B cell (primary cell): ENCODE results near the gene LZTFL1. TPM values are rescaled to one million over a fixed set of nuclear protein-coding genes. Genes with fewer than 3 reads are reported as not detected.

Source experiments
- ATAC-seq: fragments of 200-7000 bp; cut with Tn5 transposase; one replicate; pipeline ENCODE4 v1.10.0; 2021; ENCODE audit warnings: low read depth, mild to moderate bottlenecking, moderate number of reproducible peaks, moderate library complexity
- CTCF ChIA-PET: fragments of 350-600 bp; sonication (Branson Sonifier 250); formaldehyde crosslinking; loops from one replicate; lab custom pipeline; 2021; ENCODE audit warnings: antibody characterized with exemption, inconsistent platforms; lab: Charles Lee
- POLR2A ChIA-PET: fragments of 350-600 bp; sonication (Branson Sonifier 250); formaldehyde crosslinking; loops from one replicate; lab custom pipeline; 2021; ENCODE audit warnings: antibody characterized with exemption; lab: Charles Lee
- DNase-seq: peaks from one replicate; pipeline ENCODE4 v3.0.0; 2013
- H2AFZ ChIP-seq: 2 replicates; pipeline ENCODE4 v1.6.1; 2012; ENCODE audit warnings: mild to moderate bottlenecking, low read depth, low read length; ENCODE audit not compliant: insufficient read depth, poor library complexity, severe bottlenecking
- H3K27ac ChIP-seq, 2 donors: 1 replicate in 1 of 2; 2 replicates in 1 of 2; pipeline ENCODE4 v1.5.1; 2012 to 2013; ENCODE audit warnings: low read length in 2 of 2, mild to moderate bottlenecking in 2 of 2, moderate library complexity in 1 of 2
- H3K27me3 ChIP-seq, 4 experiments: fragments of 200-600 bp in 1 of 4; sonication (generic) in 1 of 4; replicated peaks in 1 of 4; 1 replicate in 2 of 4; 2 replicates in 2 of 4; pipeline versions ENCODE4 v1.6.1 to v1.7.0; 2013 to 2016; ENCODE audit warnings: low read length in 3 of 4, mild to moderate bottlenecking in 2 of 4, mixed read lengths in 1 of 4, moderate library complexity in 1 of 4; ENCODE audit not compliant: insufficient read depth in 4 of 4, control insufficient read depth in 3 of 4; ENCODE audit errors: control extremely low read depth in 1 of 4
- H3K36me3 ChIP-seq, 2 experiments: replicated peaks in 1 of 2; 1 replicate in 1 of 2; 2 replicates in 1 of 2; pipeline versions ENCODE4 v1.6.1 to v1.7.1; 2013; ENCODE audit warnings: low read length in 1 of 2; ENCODE audit not compliant: insufficient read depth in 2 of 2, control insufficient read depth in 1 of 2; ENCODE audit errors: control extremely low read depth in 1 of 2, extremely low read depth in 1 of 2
- H3K4me1 ChIP-seq, 2 donors: fragments of 200-600 bp in 1 of 2; sonication (generic) in 1 of 2; 1 replicate in 1 of 2; 2 replicates in 1 of 2; pipeline versions ENCODE4 v1.5.1 to v1.6.1; 2013 to 2017; ENCODE audit warnings: low read length in 2 of 2; ENCODE audit not compliant: control insufficient read depth in 2 of 2, insufficient read depth in 2 of 2
- H3K4me2 ChIP-seq: replicated peaks from 2 replicates; pipeline ENCODE3; 2012; ENCODE audit warnings: mild to moderate bottlenecking, low read depth, low read length; ENCODE audit not compliant: poor library complexity, severe bottlenecking
- H3K4me3 ChIP-seq, 5 experiments: fragments of 200-600 bp in 1 of 5; sonication (generic) in 1 of 5; 1 replicate in 3 of 5; 2 replicates in 2 of 5; pipeline versions ENCODE4 v1.5.1 to v1.7.0; 2011 to 2016; ENCODE audit warnings: low read length in 4 of 5, mild to moderate bottlenecking in 4 of 5, low read depth in 2 of 5, control low read depth in 1 of 5, moderate library complexity in 1 of 5; ENCODE audit not compliant: insufficient read depth in 1 of 5; ENCODE audit errors: control extremely low read depth in 1 of 5, extremely low read depth in 1 of 5
- H3K79me2 ChIP-seq: fragments of 200-600 bp; sonication (generic); one replicate; pipeline ENCODE4 v1.6.0; 2016; ENCODE audit warnings: low read length; ENCODE audit not compliant: control insufficient read depth, insufficient read depth
- H3K9ac ChIP-seq: fragments of 200-600 bp; sonication (generic); 2 replicates; pipeline ENCODE4 v1.6.1; 2017; ENCODE audit warnings: mild to moderate bottlenecking, low read length, moderate library complexity
- H3K9me3 ChIP-seq, 3 donors: one replicate each; pipeline versions ENCODE4 v1.6.1 to v1.7.1; 2013; ENCODE audit warnings: low read length in 2 of 3; ENCODE audit not compliant: control insufficient read depth in 2 of 3, insufficient read depth in 1 of 3; ENCODE audit errors: control extremely low read depth in 1 of 3
- H4K20me1 ChIP-seq: 2 replicates; pipeline ENCODE4 v1.6.0; 2012; ENCODE audit warnings: mild to moderate bottlenecking, low read length; ENCODE audit not compliant: insufficient read depth, control insufficient read depth, poor library complexity, severe bottlenecking
- H3K27ac Mint-ChIP-seq: one replicate; pipeline ENCODE4 v1.8.0; 2021; ENCODE audit warnings: mixed read lengths
- H3K27me3 Mint-ChIP-seq: one replicate; pipeline ENCODE4 v1.8.0; 2021; ENCODE audit warnings: mixed read lengths
- H3K4me1 Mint-ChIP-seq: one replicate; pipeline ENCODE4 v1.8.0; 2021; ENCODE audit warnings: mixed read lengths
- H3K4me3 Mint-ChIP-seq: one replicate; pipeline ENCODE4 v1.8.0; 2021; ENCODE audit warnings: mixed read lengths
- H3K9me3 Mint-ChIP-seq: one replicate; pipeline ENCODE4 v1.8.0; 2022; ENCODE audit warnings: mixed read lengths; ENCODE audit not compliant: insufficient read depth
- CTCF ChIP-seq: fragments of 200-600 bp; IDR thresholded peaks from one replicate; pipeline ENCODE4 v1.8.0; 2022; ENCODE audit warnings: antibody characterized with exemption, mild to moderate bottlenecking
- EZH2 ChIP-seq: IDR thresholded peaks from 2 replicates; pipeline ENCODE4 v1.6.1; 2012; ENCODE audit warnings: borderline replicate concordance, low read depth, mild to moderate bottlenecking, moderate library complexity, low read length; ENCODE audit not compliant: insufficient read depth, poor library complexity, severe bottlenecking
- WGBS: methylation state at CpG from one replicate; pipeline ENCODE4 v1.1.5; 2013; ENCODE audit warnings: missing lambda C conversion rate; ENCODE audit not compliant: insufficient coverage; 5-methylcytosine and 5-hydroxymethylcytosine counted together
- intact Hi-C: fragments of 100-400 bp; cut with micrococcal nuclease; formaldehyde crosslinking; loops from one replicate; pipeline ENCODE4 v1.10.0; 2022
- polyA plus RNA-seq: library from polyadenylated mRNA; depleted of rRNA; stranded (reverse); fragments of >200 nt; gene quantifications from 2 replicates; pipeline ENCODE4 v1.2.3, GENCODE V29; 2012
- total RNA-seq, 2 donors: library from RNA; stranded (reverse); fragments of 120-200 nt in 1 of 2; gene quantifications; 1 replicate in 1 of 2; 2 replicates in 1 of 2; pipeline versions ENCODE4 v1.2.3 to v1.2.4, GENCODE V29; 2013 to 2022

LZTFL1 gene
- total and polyA plus RNA-seq, 2 donors (not counting 1 experiment from before 2014, with no cell fraction given) = 16.5 to 17.8 TPM

GRCh38 chr3:45872569-45872968 lies 30.6 kb upstream of the LZTFL1 start:
- ATAC-seq = no peak
- no peak overlapping the region for H3K27ac Mint-ChIP-seq
- no peaks in the 10 kb centered on the region for H3K9me3 ChIP-seq
- H3K36me3 ChIP-seq = no peaks in the 10 kb centered on the region
- WGBS = 86% methylated on average over 1 of the region's 2 CpGs
- no peak overlapping the region for H3K9ac ChIP-seq
- no peak overlapping the region for H3K27ac ChIP-seq
- H3K4me3 Mint-ChIP-seq = no peak overlapping the region
- no peaks in the 10 kb centered on the region for H3K9me3 Mint-ChIP-seq
- H4K20me1 ChIP-seq = no peaks in the 10 kb centered on the region
- ChIA-PET CTCF (no interaction called here), POLR2A (no interaction called here)
- TF ChIP-seq CTCF = no peak
- no peak for TF ChIP-seq EZH2
- peak overlapping the region; percentile 12 for H3K4me2 ChIP-seq
- H3K4me1 ChIP-seq = peaks cover 12 to 30% of the 10 kb centered on the region in 2 donors
- H3K27me3 Mint-ChIP-seq = peaks cover 4% of the 10 kb centered on the region
- peaks cover 32% of the 10 kb centered on the region for H3K4me1 Mint-ChIP-seq
- H3K27me3 ChIP-seq = no peaks in the 10 kb centered on the region
- no peak overlapping the region for H3K4me3 ChIP-seq
- intact Hi-C loops = no loop called here
- no peaks in the 10 kb centered on the region for H3K79me2 ChIP-seq
- H2AFZ ChIP-seq = no peak overlapping the region
- DNase-seq = no peak

GRCh38 chr3:45871780-45872179 lies 29.9 kb upstream of the LZTFL1 start:
- Histone ChIP-seq H3K4me1 (peaks cover 12 to 30% of the 10 kb centered on the region in 2 donors), H3K36me3 (no peaks in the 10 kb centered on the region), H3K27ac (no peak overlapping the region), H3K4me2 (no peak overlapping the region), H3K27me3 (no peaks in the 10 kb centered on the region), H3K9ac (no peak overlapping the region), H3K9me3 (no peaks in the 10 kb centered on the region), H3K4me3 (no peak overlapping the region), H3K79me2 (no peaks in the 10 kb centered on the region), H2AFZ (no peak overlapping the region), H4K20me1 (no peaks in the 10 kb centered on the region)
- Mint-ChIP-seq H3K27ac (no peak overlapping the region), H3K9me3 (no peaks in the 10 kb centered on the region), H3K27me3 (peaks cover 3% of the 10 kb centered on the region), H3K4me1 (peaks cover 32% of the 10 kb centered on the region), H3K4me3 (no peak overlapping the region)
- ATAC-seq (no peak), DNase-seq (no peak)
- ChIA-PET POLR2A (no interaction called here), CTCF (no interaction called here)
- WGBS = 84% methylated on average over 4 of the region's 6 CpGs
- intact Hi-C loops = no loop called here
- TF ChIP-seq CTCF (no peak), EZH2 (no peak)
